Mesenchymal stem cell (in vitro differentiated cells and primary cell): Measurements from ENCODE around the gene CCDC127.

Experiments used
- DNase-seq: peaks from one replicate; pipeline ENCODE4 v3.0.0-alpha.2; 2013
- H2AFZ ChIP-seq: one replicate; pipeline ENCODE4 v1.6.1; 2013; ENCODE audit warnings: low read depth, mild to moderate bottlenecking, control low read depth, inconsistent platforms, low read length, moderate library complexity
- H2AK5ac ChIP-seq: 2 replicates; pipeline ENCODE4 v1.6.1; 2013; ENCODE audit warnings: low read length, moderate library complexity, mild to moderate bottlenecking, inconsistent platforms; ENCODE audit not compliant: severe bottlenecking
- H2BK120ac ChIP-seq: one replicate; pipeline ENCODE4 v1.6.1; 2013; ENCODE audit warnings: low read depth, mild to moderate bottlenecking, inconsistent platforms, low read length, moderate library complexity
- H2BK12ac ChIP-seq, 2 experiments: one replicate each; pipeline ENCODE4 v1.6.1; 2013; ENCODE audit warnings: inconsistent platforms in 2 of 2, low read length in 2 of 2, mild to moderate bottlenecking in 2 of 2, moderate library complexity in 2 of 2, control low read depth in 1 of 2
- H2BK15ac ChIP-seq: one replicate; pipeline ENCODE4 v1.6.1; 2013; ENCODE audit warnings: mild to moderate bottlenecking, low read depth, inconsistent platforms; ENCODE audit not compliant: poor library complexity, severe bottlenecking
- H2BK5ac ChIP-seq: 2 replicates; pipeline ENCODE4 v1.6.1; 2013; ENCODE audit warnings: low read depth, mild to moderate bottlenecking, low read length, control low read depth, inconsistent platforms; ENCODE audit not compliant: poor library complexity, severe bottlenecking
- H3K14ac ChIP-seq, 2 experiments: one replicate each; pipeline ENCODE4 v1.6.1; 2013; ENCODE audit warnings: inconsistent platforms in 2 of 2, low read length in 2 of 2, control low read depth in 1 of 2, mild to moderate bottlenecking in 1 of 2, moderate library complexity in 1 of 2
- H3K18ac ChIP-seq, 2 experiments: one replicate each; pipeline ENCODE4 v1.6.1; 2013; ENCODE audit warnings: inconsistent platforms in 2 of 2, low read length in 2 of 2, control low read depth in 1 of 2, low read depth in 1 of 2, mild to moderate bottlenecking in 1 of 2
- H3K23ac ChIP-seq, 2 experiments: one replicate each; pipeline ENCODE4 v1.6.1; 2013; ENCODE audit warnings: inconsistent platforms in 2 of 2, low read length in 2 of 2, mild to moderate bottlenecking in 2 of 2, moderate library complexity in 2 of 2, control low read depth in 1 of 2
- H3K27ac ChIP-seq: 2 replicates; pipeline ENCODE4 v1.5.1; 2013; ENCODE audit warnings: mild to moderate bottlenecking, moderate library complexity, low read length, control low read depth, inconsistent platforms; ENCODE audit not compliant: poor library complexity, severe bottlenecking
- H3K27me3 ChIP-seq, 2 experiments: 2 replicates each; pipeline versions ENCODE4 v1.6.1 to v1.7.0; 2013; ENCODE audit warnings: low read length in 2 of 2, mild to moderate bottlenecking in 2 of 2, moderate library complexity in 2 of 2, control low read depth in 1 of 2, inconsistent platforms in 1 of 2; ENCODE audit not compliant: control insufficient read depth in 1 of 2, insufficient read depth in 1 of 2
- H3K36me3 ChIP-seq, 2 experiments: 2 replicates each; pipeline versions ENCODE4 v1.6.1 to v1.7.0; 2013; ENCODE audit warnings: low read length in 2 of 2, control low read depth in 1 of 2, inconsistent platforms in 1 of 2, low read depth in 1 of 2, mild to moderate bottlenecking in 1 of 2; ENCODE audit not compliant: insufficient read depth in 2 of 2, control insufficient read depth in 1 of 2
- H3K4ac ChIP-seq, 2 experiments: one replicate each; pipeline ENCODE4 v1.6.1; 2013; ENCODE audit warnings: inconsistent platforms in 2 of 2, low read length in 2 of 2, mild to moderate bottlenecking in 2 of 2, moderate library complexity in 2 of 2, control low read depth in 1 of 2, low read depth in 1 of 2
- H3K4me1 ChIP-seq: 2 replicates; pipeline ENCODE4 v1.6.1; 2013; ENCODE audit warnings: low read depth, low read length, control low read depth; ENCODE audit not compliant: control insufficient read depth, insufficient read depth
- H3K4me2 ChIP-seq: 2 replicates; pipeline ENCODE4 v1.6.1; 2013; ENCODE audit warnings: low read length, mild to moderate bottlenecking, inconsistent platforms; ENCODE audit not compliant: poor library complexity, severe bottlenecking
- H3K4me3 ChIP-seq, 2 experiments: 2 replicates each; pipeline versions ENCODE4 v1.5.1 to v1.7.0; 2013; ENCODE audit warnings: low read length in 2 of 2, mild to moderate bottlenecking in 2 of 2, control low read depth in 1 of 2, low read depth in 1 of 2; ENCODE audit not compliant: insufficient read depth in 1 of 2
- H3K79me1 ChIP-seq: replicated peaks from 2 replicates; pipeline ENCODE4 v1.6.1; 2013; ENCODE audit warnings: mild to moderate bottlenecking, control low read depth, low read length, inconsistent platforms; ENCODE audit not compliant: poor library complexity, severe bottlenecking
- H3K9ac ChIP-seq: 2 replicates; pipeline ENCODE4 v1.7.0; 2013; ENCODE audit warnings: mild to moderate bottlenecking, low read length, moderate library complexity
- H3K9me3 ChIP-seq: 2 replicates; pipeline ENCODE4 v1.7.0; 2013; ENCODE audit warnings: mild to moderate bottlenecking, low read length; ENCODE audit not compliant: control insufficient read depth
- H4K8ac ChIP-seq: one replicate; pipeline ENCODE4 v1.6.1; 2013; ENCODE audit warnings: inconsistent platforms, mild to moderate bottlenecking, low read length, moderate library complexity
- H4K91ac ChIP-seq: one replicate; pipeline ENCODE4 v1.6.1; 2013; ENCODE audit warnings: mild to moderate bottlenecking, low read length, inconsistent platforms
- WGBS: methylation state at CpG from one replicate; pipeline ENCODE4 v1.1.7; 2013; ENCODE audit warnings: mixed read lengths; 5-methylcytosine and 5-hydroxymethylcytosine counted together

Gene CCDC127

DNA sequence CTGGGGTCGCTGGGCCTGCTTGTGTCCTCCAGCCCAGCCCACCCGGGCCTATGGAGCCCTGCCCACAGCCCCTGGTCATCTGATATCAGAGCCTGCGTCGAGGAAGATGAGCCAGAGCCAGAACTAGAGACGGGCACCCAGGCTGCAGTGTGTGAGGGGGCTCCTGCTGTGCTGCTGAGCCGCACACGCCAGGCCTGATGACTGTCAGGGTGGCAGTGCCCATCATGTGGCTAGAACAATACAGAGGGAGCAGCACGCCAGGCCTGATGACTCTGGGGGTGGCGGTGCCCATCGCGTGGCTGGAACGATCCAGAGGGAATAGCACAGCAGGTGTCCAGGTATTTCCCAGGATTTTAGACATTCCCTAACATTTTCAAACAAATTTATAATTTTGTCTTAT is 35.8 kb downstream of the CCDC127 start:
- Histone ChIP-seq H3K79me1 (no peaks in the 10 kb centered on the region), H2AFZ (no peak overlapping the region), H3K27ac (no peak overlapping the region), H3K14ac (no peak overlapping the region), H3K4me1 (no peaks in the 10 kb centered on the region), H4K8ac (no peak overlapping the region), H2BK120ac (no peak overlapping the region), H3K9me3 (no peaks in the 10 kb centered on the region), H3K27me3 (peaks cover 5 to 51% of the 10 kb centered on the region in 2 experiments), H2BK12ac (no peak overlapping the region), H3K4me3 (no peak overlapping the region), H2AK5ac (no peak overlapping the region), H3K18ac (no peak overlapping the region), H2BK5ac (no peak overlapping the region), H4K91ac (no peak overlapping the region), H3K4ac (no peak overlapping the region), H3K23ac (no peak overlapping the region), H2BK15ac (no peak overlapping the region), H3K36me3 (no peaks in the 10 kb centered on the region), H3K4me2 (no peak overlapping the region), H3K9ac (no peak overlapping the region)
- no peak for DNase-seq
- 95% methylated on average over 12 of the region's 12 CpGs for WGBS

DNA sequence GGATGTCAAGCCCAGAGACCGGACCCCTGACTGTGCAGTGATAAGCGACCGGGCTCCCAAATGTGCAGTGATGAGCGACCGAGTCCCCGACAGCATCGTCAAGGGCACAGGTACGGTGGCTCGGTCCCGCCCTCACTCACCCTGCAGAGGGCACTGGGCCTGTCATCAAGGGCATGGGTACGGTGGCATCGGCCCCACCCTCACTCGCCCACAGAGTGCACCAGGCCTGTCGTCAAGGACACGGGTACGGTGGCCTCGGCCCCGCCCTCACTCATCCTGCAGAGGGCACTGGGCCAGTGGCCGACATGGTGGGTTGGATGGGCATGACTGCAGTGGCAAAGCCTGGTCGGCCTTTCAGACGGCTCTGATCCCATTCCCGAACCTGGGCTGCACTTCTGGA is 36.4 kb downstream of the CCDC127 start:
- Histone ChIP-seq H3K36me3 (no peaks in the 10 kb centered on the region), H3K14ac (no peak overlapping the region), H3K4ac (no peak overlapping the region), H2BK12ac (no peak overlapping the region), H3K79me1 (no peaks in the 10 kb centered on the region), H2BK120ac (no peak overlapping the region), H3K18ac (no peak overlapping the region), H2BK15ac (no peak overlapping the region), H3K23ac (no peak overlapping the region), H3K27ac (no peak overlapping the region), H3K4me1 (no peaks in the 10 kb centered on the region), H3K4me2 (no peak overlapping the region), H3K27me3 (peaks cover 5 to 51% of the 10 kb centered on the region in 2 experiments), H2AK5ac (no peak overlapping the region), H3K9me3 (no peaks in the 10 kb centered on the region), H2BK5ac (no peak overlapping the region), H3K4me3 (no peak overlapping the region), H4K8ac (no peak overlapping the region), H4K91ac (peak overlapping the region; percentile 25), H3K9ac (no peak overlapping the region), H2AFZ (no peak overlapping the region)
- WGBS, result 88% methylated on average over 22 of the region's 22 CpGs
- DNase-seq, result no peak

GRCh38 chr5:181160-181559 is 36.8 kb downstream of the CCDC127 start:
- Histone ChIP-seq H4K8ac (no peak overlapping the region), H2AK5ac (no peak overlapping the region), H2BK120ac (no peak overlapping the region), H2BK12ac (no peak overlapping the region), H3K9ac (no peak overlapping the region), H3K4ac (no peak overlapping the region), H3K27ac (no peak overlapping the region), H3K4me3 (no peak overlapping the region), H4K91ac (no peak overlapping the region), H3K36me3 (no peaks in the 10 kb centered on the region), H3K9me3 (no peaks in the 10 kb centered on the region), H3K4me2 (no peak overlapping the region), H3K79me1 (no peaks in the 10 kb centered on the region), H3K4me1 (no peaks in the 10 kb centered on the region), H2BK15ac (no peak overlapping the region), H2BK5ac (no peak overlapping the region), H2AFZ (no peak overlapping the region), H3K27me3 (peaks cover 5 to 51% of the 10 kb centered on the region in 2 experiments), H3K18ac (no peak overlapping the region), H3K23ac (no peak overlapping the region), H3K14ac (no peak overlapping the region)
- WGBS, result 90% methylated on average over 9 of the region's 9 CpGs
- DNase-seq, result no peak

DNA sequence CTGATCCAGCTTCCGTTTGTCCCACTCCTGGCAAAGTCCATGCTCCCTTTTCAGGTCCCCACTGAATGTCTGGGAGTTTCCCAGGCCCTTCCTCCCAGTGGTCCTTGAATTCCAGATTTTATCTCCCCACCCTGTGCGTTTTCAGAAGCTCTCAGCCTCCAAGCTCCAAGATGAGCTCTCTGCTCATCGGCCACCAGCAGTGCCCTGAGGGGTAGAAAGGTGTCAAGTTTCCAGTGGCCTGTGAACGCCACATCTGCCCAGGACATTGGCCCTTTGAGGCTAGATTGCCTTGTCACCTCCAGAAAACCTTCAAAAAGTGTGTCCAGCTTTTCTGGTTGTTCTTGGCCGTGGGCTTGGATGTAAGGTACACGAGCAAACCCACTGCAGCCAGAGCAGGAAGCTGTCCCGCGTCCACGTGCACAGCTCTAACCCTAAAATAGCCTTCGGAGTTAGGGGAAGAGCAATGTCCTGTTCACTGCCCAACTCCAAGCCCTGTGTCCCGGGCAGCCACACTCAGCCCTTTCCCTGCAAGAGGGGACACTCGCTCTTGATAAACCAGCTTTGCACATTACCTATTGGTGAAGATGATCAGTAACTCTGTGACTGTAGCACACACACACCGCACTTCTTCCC is 37.6 kb downstream of the CCDC127 start:
- H3K4me3 ChIP-seq, result no peak overlapping the region
- no peaks in the 10 kb centered on the region for H3K79me1 ChIP-seq
- no peaks in the 10 kb centered on the region for H3K9me3 ChIP-seq
- no peak overlapping the region for H2BK120ac ChIP-seq
- no peak overlapping the region for H4K91ac ChIP-seq
- H3K27ac ChIP-seq, result no peak overlapping the region
- no peak overlapping the region for H2BK15ac ChIP-seq
- no peak overlapping the region for H3K18ac ChIP-seq
- H3K36me3 ChIP-seq, result no peaks in the 10 kb centered on the region
- no peak overlapping the region for H2AK5ac ChIP-seq
- no peak overlapping the region for H3K4ac ChIP-seq
- H3K4me2 ChIP-seq, result no peak overlapping the region
- no peak overlapping the region for H4K8ac ChIP-seq
- H2BK12ac ChIP-seq, result no peak overlapping the region
- peaks cover 5 to 51% of the 10 kb centered on the region in 2 experiments for H3K27me3 ChIP-seq
- no peaks in the 10 kb centered on the region for H3K4me1 ChIP-seq
- no peak overlapping the region for H3K14ac ChIP-seq
- no peak for DNase-seq
- no peak overlapping the region for H2AFZ ChIP-seq
- no peak overlapping the region for H3K9ac ChIP-seq
- H2BK5ac ChIP-seq, result no peak overlapping the region
- no peak overlapping the region for H3K23ac ChIP-seq
- 78% methylated on average over 13 of the region's 13 CpGs for WGBS
